Measurements from ENCODE around the gene DDR1.
"Not testable (repeated sequence)": the region's sequence is repeated elsewhere in the genome, so short reads cannot be mapped to it uniquely, and the experiment has no call there.

The DDR1 gene

DNA sequence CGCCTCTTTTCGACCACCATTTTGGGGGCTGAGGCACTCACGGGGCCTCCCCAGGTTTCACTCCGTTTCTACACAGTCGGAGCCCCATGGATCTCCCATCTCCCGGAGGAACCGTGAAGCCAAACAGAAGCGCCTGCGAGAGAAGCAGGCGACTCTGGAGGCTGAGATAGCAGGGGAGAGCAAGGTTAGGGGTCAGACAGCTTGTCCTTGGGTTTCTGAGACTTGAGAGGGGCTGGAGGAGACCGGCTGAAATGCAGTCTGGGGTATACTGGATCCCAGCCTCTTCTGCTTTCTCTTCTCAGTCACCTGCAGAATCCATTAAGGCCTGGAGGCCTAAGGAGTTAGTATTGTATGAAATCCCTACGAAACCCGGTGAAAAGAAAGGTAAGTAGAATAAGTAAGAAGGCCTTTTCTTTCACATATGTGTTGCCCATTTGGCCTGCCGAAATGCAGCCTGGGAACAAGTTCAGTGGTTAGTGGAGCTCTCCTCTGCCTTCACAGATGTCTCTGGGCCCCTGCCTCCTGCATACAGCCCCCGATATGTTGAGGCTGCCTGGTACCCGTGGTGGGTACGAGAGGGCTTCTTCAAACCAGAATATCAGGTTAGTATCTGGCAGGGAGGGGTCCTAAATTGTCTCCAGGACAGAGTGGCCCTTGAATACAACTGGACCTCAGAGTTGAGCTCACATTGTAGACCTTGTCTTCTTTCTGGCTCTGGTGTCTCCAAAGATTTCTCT, 30.7 kb downstream of the DDR1 start:
- DNase-seq (ENCODE audit: low read depth in 3 of 3, low spot score in 1 of 3), result no peak

DNA sequence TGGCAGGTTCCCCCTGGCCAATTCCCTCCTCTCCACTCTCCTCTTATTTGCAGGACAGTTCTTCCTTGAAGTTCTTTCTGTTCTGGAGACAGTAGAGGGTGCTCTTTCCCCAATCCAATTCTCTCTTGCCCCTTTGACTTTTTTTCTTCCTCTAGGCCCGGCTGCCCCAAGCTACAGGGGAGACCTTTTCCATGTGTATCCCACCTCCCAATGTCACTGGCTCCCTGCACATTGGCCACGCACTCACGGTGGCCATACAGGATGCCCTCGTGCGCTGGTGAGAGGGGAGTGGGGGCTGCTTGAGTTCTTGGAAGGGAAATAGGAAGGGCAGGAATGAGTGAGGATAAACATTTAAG, 31.2 kb downstream of the DDR1 start:
- no peak for DNase-seq (ENCODE audit: low read depth in 3 of 3, low spot score in 1 of 3)

DNA sequence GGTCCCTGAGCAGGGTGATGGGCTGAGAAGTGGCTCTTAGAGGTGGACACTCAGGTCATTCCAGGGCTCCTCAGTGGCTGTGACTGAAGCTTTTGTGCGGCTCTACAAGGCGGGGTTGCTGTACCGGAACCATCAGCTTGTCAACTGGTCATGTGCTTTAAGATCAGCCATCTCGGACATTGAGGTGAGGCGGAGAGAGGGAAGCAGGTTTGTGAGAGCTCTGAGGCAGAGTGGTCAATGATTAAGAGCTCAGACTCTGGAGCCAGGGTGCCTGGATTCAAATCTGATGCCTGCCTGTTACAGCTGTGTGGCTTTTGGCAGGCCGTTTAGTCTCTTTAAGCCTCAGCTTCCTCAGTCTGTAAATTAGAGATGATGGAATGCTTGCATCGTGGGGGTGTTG, 32.7 kb downstream of the DDR1 start:
- DNase-seq (ENCODE audit: low read depth in 3 of 3, low spot score in 1 of 3), result no peak

DNA sequence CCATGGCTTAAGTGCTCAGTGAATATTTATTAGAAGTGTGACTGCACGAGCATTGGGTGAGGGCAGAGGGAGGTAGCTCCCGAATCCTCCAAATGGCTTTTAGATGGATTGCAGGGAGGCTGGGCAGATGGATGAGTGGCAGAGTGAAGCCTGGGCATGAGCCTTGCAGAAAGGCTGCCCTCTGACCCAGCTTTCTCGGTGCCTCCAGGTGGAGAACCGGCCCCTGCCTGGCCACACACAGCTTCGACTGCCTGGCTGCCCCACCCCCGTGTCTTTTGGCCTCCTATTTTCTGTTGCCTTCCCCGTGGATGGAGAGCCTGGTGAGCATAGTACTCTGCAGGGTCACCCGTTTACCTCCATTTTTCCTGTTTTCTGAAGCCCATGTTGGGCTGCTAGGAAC, 33.2 kb downstream of the DDR1 start:
- no peak for DNase-seq (ENCODE audit: low read depth in 3 of 3, low spot score in 1 of 3)

DNA sequence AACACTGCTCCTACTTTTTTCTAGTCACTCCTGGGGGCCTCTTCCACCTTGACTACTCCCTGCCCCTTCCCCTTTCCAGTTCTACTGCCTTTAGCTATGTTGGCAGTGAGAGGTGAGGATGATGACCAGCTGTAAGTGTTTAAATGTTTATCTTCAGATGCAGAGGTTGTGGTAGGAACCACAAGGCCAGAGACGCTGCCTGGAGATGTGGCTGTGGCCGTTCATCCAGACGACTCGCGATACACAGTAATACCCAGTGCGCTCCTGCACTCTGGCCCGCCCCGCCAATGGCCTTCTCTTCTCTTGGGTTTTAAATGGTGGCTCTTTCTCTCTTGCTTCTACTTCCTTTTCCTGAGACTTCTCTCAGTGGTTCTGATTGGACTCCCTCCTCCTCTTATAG, 34.4 kb downstream of the DDR1 start:
- DNase-seq (ENCODE audit: low read depth in 3 of 3, low spot score in 1 of 3), result no peak

DNA sequence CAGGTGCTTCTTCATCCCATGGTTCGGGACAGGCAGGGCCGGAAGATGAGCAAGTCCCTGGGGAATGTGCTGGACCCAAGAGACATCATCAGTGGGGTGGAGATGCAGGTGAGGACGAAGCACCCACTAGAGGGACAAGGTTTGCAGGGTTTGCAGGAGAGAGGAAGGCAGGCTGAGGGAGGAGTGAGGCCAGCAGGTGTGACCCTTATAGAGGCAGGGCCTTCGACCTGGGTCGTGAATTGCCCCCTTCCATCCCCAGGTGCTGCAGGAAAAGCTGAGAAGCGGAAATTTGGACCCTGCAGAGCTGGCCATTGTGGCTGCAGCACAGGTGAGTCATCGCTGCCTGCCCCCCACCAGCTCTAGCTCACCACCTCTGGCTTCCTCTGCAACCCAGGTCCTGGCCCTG, 38.1 kb downstream of the DDR1 start:
- DNase-seq (ENCODE audit: low read depth in 3 of 3, low spot score in 1 of 3), result no peak

DNA sequence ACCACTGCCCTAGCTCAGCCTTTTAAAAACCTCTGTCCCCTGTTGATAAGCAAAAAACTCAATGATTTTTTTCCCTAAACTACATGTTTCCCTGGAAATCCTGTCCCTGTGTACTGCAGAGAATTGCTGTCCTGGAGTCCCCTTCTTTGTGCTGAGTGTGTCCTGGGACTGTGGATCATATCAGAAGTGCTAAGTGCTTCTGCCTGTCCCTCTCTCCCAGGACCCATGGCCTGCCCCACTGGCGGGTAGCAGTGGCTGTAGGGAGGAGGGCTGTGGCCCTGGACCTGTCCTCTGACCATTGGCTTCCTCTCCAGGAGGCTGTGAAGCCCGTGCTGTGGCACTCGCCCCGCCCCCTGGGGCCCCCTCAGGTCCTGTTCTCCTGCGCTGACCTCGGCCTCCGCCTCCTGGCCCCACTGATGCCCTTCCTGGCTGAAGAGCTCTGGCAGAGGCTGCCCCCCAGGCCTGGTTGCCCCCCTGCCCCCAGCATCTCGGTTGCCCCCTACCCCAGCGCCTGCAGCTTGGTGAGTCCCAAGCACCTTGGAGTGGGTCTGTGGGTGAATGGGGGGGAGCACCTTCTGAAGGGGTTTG, 39.8 kb downstream of the DDR1 start:
- not testable (repeated sequence) for DNase-seq (ENCODE audit: low read depth in 3 of 3, low spot score in 1 of 3)

DNA sequence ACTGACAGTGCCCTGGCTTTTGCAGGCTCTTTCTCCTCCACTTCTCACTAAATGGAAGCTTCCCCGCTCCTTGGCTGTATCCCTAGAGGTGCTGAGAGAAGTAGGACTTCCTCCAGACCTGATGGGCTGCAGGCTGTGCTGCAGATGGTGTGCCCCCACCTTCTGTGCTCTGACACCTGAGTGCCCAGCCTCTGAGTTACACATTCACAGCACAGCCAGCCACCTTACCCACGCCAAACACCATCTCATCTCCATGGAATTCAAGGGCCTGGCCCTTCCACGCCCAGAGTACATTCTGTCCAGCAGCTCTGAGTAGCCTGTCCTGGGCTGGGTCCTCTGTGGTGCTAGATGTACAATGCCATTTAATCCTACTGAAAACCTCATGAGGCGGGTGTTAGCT, 42.3 kb downstream of the DDR1 start:
- no peak for DNase-seq (ENCODE audit: low read depth in 3 of 3, low spot score in 1 of 3)

DNA sequence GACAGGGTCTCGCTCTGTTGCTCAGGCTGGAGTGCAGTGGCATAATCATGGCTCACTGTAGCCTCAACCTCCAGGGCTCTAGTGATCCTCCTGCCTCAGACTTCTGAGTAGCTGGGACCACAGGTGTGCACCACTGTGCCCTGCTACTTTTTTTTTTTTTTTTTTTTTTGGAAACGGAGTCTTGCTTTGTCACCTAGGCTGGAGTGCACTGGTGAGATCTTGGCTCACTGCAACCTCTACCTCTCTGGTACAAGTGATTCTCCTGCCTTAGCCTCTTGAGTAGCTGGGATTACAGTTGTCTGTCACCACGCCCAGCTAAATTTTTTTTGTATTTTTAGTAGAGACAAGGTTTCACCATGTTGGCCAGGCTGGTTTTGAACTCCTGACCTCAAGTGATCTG, 42.8 kb downstream of the DDR1 start:
- DNase-seq (ENCODE audit: low read depth in 3 of 3, low spot score in 1 of 3), result not testable (repeated sequence)

DNA sequence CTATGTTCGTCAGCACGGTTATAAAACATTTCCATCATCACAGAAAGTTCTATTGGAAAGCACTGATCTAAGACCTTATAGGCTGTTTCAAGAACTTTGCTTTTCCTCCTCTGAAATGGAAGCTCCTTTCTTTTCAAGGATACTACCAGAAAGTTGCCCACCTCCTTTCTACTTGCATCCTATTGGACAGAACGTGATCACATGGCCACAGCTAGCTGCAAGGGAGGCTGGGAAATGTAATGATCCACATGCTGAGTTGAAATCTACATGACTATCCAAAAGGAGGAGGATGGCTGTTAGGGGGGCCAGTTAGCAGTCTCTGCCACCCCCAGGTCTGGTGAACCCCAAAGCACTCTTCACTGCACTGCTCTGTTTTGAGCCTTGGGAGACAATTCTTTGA, 44.4 kb downstream of the DDR1 start:
- DNase-seq (ENCODE audit: low read depth in 3 of 3, low spot score in 1 of 3), result no peak

DNA sequence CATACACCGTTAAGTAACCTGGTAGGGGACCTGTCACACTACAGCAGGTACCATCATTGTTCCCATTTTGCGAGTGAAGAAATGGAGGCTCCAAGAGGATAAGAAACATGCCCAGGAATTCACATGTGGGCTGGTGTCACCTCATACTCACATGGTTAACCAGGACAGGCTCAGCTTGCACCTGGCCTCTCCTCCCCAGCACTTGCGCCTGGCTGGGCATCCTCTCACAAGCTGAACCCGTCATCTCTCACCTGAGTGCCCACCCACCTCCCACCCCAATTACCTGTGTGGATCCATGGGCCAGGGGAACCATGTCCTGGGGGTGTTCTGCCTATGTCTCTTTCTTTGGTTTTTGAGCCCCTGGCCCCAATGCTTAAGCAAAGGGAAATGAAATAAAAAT, 46.2 kb downstream of the DDR1 start:
- no peak for DNase-seq (ENCODE audit: low read depth in 3 of 3, low spot score in 1 of 3)

DNA sequence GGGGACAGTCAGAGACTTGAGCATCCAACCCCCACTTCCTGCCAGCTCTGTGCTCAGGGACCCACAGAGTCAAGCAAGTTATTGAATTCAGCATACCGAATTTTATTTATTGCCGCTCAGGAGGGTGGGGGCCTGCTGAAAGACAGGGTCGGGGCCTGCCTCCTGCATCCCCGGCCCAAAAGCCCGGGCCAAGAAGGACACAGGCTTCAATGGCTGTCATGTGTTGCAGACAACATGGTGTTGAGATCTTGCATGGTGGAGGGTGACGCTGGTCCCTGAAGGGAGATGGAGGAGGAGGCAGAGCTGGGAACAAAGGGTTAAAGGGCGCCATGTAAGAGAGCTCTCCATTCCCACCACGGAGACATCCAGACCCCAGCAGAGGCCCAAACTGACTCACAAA, 47.0 kb downstream of the DDR1 start:
- no peak for DNase-seq (ENCODE audit: low read depth in 3 of 3, low spot score in 1 of 3)

DNA sequence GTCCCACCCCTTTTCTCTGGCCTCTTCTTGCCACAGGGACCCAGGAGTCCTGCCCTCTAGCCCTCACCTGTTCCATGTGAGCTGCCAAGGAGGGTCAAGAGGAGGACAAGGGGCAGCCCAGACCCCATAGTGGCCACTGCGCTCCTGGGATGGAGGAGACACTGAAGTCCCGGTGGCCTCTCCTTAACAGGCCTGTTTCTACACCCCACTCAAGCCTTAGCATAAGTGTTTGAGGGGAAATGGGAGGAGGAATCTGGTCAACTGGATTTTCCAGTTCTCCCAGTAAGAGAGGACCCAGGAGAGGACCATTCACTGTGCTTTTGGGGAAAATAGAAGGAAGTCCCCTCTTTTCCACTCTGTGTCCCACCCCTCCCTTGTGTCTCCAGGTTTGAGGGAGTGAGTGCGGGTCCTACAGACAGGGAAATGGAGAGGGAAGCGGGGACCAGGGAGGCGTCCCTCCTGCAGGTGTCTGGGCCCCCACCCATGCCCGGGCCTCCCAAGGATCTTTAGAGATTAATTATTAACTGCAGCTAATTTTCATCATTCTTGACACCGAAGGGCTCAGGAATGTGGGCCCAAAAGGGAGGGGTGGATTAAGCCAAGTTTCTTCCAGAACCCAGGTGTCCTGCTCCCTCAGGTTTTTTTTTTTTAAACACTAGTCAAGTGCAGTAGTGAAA, 47.8 kb downstream of the DDR1 start, which contains the start of gene SFTA2:
Gene SFTA2, minus strand, starts transcription at position 202 of the 677 bp plus-strand sequence. Its CDS starts 74 bp downstream, at position 128.
- no peak for DNase-seq (ENCODE audit: low read depth in 3 of 3, low spot score in 1 of 3)

DNA sequence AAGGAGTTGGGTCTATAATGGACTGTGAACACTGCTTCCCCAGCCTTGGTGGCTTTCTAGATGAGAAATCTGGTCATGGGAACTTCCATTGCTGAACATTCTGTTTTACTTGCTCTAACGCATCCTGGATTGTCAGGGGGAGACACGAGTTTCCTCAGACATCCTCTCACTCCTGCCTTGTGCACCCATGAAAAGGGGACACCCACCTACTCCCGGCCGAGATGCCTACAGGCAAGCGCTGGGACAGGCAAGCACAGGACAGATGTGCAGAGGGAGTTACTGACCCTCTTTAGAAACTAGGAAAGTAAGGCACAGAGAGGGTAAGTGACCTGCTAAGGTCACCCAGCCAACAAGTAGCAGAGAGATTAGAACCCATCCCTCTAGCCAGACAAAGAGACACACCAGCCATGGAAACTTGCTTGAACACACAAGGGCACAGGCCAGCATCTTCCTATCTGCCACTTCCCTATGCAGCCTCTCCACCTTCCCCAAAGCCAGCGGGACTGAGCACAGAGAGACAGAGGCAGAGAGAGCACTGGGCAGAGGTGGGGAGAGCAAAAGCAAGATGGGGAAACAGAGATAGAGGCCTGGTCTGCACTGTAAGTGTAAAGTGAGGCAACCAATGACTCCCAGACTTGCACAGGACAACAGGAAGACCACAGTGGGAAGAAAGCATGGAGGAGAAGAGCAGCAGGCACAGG, 48.5 kb downstream of the DDR1 start:
- no peak for DNase-seq (ENCODE audit: low read depth in 3 of 3, low spot score in 1 of 3)

DNA sequence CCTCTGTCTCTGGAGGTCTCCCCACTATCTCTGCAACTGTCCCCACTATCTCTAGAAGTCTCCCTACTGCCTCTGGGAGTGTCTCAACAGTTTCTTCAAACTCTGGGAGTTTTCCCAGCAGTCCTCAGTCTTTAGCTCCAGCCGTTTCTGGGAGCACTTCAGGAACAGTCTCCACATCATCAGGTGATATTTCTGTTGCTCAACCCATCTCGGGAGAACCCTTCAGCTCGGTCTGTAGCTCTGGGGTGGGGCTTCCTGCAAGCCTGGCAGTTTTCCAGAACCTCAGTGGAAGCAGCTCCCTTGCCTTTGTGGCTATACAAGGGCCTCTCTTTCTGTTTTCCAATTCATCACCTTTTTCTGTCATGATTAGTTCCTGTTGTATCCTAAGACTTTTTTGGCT, 50.7 kb downstream of the DDR1 start:
- no peak for DNase-seq (ENCODE audit: low read depth in 3 of 3, low spot score in 1 of 3)

DNA sequence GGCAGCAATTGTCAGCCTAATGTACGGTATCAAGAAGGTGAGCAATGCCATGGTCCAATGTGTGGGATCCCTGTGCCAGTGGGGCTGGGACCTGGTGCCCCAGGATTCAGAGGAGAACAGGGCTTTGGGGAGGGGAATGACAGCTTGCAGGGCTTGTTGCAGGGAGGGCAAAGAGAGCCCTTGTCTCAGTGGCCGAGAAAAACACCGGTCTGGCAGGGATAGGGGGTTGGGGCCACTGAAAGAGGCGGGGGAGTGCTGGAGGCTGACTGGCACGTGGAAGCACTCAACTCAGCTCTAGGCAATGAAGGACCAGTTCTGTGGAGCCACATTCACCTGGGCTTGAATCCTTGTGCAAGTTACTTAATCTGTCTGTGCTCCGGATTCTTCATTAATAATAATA, 52.9 kb downstream of the DDR1 start:
- no peak for DNase-seq (ENCODE audit: low read depth in 3 of 3, low spot score in 1 of 3)

DNA sequence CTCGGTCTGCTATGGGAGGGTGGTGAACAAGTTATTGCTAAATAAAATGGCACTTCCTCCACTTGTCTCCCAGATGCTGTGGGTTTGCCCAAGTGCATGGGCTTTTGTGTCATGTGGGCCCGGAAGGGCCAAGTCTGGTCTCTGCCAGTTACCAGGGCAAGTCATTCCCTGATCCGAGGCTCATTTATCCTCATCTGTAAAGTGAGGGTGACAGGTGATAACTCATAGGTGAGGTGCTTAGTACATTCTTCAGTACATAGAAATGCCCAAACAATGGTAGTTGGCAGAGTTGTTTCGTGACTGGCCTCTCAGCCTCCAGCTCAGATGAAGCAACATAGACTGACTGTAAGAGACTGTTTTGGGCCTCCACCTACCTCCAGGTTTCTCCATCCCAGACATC, 54.4 kb downstream of the DDR1 start:
- no peak for DNase-seq (ENCODE audit: low read depth in 3 of 3, low spot score in 1 of 3)

DNA sequence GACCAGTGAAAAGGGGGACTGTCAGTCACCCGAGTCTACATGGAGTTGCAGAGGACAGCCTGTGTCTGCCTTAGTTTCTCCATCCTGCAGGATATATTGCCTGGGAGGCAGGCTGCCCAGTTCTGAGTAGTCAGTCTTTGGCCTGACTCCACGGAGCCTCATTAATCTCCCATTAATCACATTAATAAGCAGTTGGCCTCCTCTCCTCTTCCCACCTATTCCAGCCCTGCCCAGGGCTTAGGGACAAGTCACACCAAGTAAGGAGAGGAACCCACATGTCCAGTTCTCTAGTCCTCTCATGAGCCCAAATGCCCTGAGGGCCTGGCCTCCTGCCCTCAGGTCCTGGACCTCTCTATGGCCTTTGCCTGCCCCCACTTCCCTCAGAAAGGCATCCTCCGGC, 55.2 kb downstream of the DDR1 start:
- DNase-seq (ENCODE audit: low read depth in 3 of 3, low spot score in 1 of 3), result no peak

DNA sequence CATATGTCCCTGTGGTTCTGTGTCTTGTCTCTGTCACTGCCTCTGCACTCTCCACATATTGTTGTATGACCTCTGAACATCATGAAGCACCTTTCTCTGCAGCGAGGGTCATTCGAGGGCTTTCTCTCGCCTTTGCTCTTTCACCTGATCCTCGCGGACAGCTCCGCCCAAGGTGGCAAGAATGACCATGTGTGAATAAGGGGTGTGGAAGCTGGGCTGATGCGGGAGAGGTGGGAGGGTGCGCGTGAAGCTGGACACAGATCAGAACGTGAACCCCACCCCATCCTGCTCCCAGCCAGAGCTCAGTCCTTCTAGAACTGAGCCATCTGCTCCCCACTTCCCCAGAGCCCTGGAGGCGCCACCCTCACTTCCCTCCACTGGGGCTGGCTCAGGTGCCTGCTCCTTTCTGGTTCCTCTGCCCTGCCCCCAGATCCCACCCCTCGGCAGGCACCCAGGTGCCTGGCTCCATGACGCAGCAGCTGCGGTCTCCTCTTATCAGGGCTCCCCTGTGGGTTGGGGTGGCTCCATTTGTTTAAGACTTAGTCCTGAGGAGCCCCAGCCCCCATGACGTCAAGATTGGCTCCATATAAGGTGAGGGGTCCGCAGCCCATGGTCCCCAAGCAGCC, 56.2 kb downstream of the DDR1 start, which contains the start of gene MUCL3:
Gene MUCL3, plus strand, starts transcription at position 613 of the 626 bp plus-strand sequence. CDS start 27 bp downstream, outside the sequence.
- no peak for DNase-seq (ENCODE audit: low read depth in 3 of 3, low spot score in 1 of 3)

DNA sequence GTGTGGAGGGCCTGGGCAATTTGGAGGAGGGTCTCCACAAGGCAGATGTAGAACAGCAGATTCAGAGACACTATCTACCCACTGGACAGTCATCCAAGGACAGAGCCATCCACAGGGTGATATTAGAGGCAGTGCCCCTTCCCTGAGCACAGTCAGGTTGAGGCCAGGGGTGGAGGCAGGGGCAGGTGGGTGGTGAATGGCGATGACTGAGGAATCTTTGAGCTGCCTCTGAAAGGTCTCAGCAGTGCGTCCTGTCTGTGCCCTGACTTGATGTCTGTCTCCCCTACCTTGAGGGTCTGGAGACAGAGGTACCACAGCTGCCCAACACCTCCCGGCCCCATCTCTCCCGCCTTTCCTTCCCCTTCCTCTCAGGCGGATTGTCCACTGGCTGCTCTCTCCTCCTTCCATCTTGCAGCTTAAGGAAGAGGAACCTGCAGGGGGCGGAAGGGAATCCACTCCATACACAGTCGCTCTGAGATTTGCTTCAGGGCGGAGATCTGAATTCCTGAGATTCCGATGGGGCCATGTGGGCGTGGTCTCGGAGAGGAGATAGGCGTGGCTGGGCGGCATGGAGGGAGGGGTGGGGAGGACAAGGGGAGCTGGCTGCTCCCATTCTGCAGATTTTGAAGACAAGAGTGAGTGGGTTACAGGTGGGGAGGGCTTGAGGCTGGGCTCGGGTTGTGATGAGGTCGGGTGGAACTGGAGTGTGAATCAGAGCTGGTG, 58.2 kb downstream of the DDR1 start:
- no peak for DNase-seq (ENCODE audit: low read depth in 3 of 3, low spot score in 1 of 3)

DNA sequence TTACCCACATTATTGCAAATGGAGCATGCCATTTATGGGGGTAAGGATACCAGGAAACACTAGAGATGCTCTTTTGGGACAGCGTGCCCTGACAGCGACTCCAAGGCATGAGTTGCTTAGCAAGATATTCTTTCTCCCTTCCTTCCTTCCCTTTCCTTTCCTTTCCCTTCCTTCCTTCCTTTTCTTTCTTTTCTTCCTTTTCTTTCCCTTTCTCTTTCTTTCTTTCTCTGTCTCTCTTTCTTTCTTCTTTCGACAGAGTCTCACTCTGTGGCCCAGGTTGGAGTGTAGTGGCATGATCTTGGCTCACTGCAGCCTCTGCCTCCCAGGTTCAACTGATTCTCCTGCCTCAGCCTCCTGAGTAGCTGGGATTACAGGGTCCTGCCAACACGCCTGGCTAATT, 59.7 kb downstream of the DDR1 start:
- DNase-seq (ENCODE audit: low read depth in 3 of 3, low spot score in 1 of 3), result no peak

All from stimulated activated CD4-positive, alpha-beta T cell treated with anti-CD3 and anti-CD28 coated beads, TNF-alpha, amount 100 ng/mL, for 1 hour (primary cell).